GM18499 (cell line): ENCODE data around the gene FLOT2.
"Not testable (repeated sequence)": the region's sequence is repeated elsewhere in the genome, so short reads cannot be mapped to it uniquely, and the experiment has no call there.

Source experiments
- ATAC-seq: cut with Tn5 transposase; IDR thresholded peaks from one replicate; pipeline ENCODE4 v1.9.1; 2021; ENCODE audit warnings: moderate number of reproducible peaks; ENCODE audit not compliant: insufficient read depth, unreplicated experiment

FLOT2 gene, protein sequence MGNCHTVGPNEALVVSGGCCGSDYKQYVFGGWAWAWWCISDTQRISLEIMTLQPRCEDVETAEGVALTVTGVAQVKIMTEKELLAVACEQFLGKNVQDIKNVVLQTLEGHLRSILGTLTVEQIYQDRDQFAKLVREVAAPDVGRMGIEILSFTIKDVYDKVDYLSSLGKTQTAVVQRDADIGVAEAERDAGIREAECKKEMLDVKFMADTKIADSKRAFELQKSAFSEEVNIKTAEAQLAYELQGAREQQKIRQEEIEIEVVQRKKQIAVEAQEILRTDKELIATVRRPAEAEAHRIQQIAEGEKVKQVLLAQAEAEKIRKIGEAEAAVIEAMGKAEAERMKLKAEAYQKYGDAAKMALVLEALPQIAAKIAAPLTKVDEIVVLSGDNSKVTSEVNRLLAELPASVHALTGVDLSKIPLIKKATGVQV

GRCh38 chr17:28896884-28897768 lies at the start of gene FLOT2:
TSS of gene FLOT2 (minus strand) at chr17:28897733. CDS start at chr17:28897574, 159 bp downstream.
- ATAC-seq, result no peak

DNA sequence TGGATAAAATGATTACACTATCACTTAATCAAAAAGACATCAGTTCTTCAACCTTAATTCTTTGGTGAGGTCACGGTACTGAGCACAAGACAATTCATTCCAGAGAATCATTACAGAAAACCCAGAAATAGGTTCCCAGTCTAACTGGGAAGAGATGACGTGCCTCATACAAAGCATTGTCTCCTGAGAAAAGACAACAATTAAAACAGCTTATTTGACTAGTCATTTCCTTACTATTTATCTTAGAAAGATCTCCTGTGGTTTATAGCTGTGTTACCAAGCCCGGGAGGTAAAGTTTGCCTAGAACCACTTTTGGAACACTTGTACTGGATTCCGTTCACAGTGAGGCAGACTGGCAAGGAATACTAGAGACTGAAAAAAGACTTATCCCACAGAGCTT lies 48.7 kb upstream of the FLOT2 start:
- no peak for ATAC-seq

DNA sequence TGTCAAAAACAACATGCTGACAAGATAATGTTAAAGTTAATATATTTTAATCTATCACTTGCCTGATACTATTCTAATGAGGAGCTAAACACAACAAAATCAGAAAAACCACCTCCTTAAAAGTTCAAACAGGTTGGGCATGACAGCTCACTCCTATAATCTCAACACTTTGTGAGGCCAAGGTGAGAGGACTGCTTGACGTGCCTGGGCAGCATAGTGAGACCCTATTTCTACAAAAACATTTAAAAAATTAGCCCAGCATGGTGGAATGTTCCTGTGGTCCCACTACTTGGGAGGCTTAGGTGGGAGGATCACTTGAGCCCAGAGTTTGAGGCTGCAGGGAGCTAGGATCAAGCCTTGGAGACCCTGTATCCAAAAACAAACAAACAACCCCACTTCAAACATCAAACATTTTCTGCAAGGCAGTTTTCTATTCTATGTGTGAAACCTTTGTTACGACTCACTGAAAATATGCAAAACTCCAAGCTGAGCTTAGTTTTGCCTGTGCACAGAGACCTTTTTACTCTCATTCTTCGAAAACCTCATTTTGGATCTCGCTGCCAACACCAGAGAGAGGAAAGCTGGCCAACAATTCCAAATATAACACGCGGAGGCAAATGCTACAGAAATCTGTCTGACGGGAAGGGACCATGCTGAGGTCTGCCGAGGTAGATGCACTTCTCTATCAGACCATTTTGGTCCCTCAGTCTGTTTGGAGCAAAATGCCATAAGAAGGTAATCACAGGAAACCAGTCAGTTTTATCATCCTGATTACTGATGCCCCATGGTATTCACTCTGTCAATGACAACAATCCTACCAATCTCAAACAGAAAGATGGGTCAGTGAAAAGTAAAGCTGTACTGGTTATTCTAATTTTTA lies 47.6 kb upstream of the FLOT2 start:
- ATAC-seq, result no peak

DNA sequence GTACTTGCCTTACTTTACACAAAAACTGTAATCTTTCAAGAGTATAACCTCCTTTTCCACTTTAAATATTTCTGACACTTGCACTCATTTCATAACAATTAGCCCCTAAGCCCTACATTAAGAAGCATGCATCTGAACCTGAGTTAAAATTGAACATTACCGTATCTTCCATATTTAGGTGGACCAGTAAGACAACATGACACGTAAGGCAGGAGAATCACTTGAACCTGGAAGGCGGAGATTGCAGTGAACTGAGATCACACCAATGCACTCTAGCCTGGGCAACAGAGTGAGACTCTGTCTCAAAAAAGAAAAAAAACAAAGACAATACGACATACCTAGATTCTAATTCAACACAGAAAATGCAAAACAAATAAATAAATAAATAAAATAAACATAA lies 46.8 kb upstream of the FLOT2 start:
- ATAC-seq, result no peak

- no peak for ATAC-seq
Measured at GRCh38 chr17:28942925-28943324, 45.4 kb upstream of the FLOT2 start.

DNA sequence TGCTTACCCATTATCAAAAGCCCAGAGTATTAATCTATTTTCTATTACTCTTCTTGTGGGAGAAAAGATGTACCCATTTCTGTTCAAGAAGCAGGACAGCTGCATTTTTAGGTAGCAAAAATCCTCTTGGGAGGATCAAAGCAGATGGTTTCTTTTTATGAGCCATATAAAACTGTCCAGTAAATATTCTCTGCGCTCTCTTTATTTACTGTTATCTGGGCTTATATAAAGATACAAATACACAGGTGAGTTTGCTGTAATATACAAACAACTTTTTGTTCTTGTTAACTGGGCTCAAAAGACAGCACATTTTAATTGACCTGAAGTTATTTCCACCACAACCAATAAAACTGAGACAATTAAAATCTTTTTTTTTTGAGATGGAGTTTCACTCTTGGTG lies 43.7 kb upstream of the FLOT2 start:
- no peak for ATAC-seq

GRCh38 chr17:28940675-28941074 lies 43.1 kb upstream of the FLOT2 start:
- ATAC-seq, result no peak

DNA sequence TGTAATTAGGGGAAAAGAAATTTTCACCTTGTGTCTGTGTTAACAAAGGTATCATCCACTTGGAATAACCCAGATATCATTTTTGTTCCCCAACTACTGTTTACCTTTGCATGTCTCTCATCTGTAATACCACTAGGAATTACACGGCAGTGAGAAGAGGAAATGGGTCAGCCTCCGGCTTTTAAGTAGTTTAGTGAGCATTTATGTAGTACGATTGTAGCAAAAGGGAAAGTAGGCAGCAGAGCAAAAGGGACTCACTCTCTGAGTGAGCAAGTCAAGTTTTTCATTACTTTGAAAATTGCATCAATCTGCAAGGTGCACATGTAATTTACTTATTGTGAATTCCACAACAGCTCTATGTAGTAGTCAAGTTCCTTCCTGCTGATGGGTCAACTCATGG lies 42.6 kb upstream of the FLOT2 start:
- no peak for ATAC-seq

DNA sequence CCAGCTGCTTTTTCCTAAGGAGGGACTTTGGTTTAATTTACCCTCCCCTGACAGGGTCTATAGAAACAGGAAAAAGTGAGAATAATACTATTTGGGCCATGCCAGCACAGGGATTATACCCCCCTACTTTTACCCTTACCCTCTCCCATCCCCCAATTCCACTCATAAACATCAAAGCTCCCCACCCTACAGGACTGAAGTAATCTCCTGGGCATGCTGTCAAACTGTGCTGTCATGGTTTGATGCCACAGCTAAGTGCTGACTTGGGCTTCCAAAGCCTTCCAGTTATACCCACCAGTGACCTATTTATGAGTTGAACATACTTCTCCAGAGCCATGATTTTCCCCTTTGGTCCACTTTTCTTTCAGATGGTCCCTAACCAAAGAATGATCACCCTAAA lies 41.0 kb upstream of the FLOT2 start:
- no peak for ATAC-seq

- no peak for ATAC-seq
Measured at GRCh38 chr17:28937044-28937729, 39.7 kb upstream of the FLOT2 start.

- ATAC-seq, result no peak
Measured at GRCh38 chr17:28935744-28936460, 38.4 kb upstream of the FLOT2 start.

- not testable (repeated sequence) for ATAC-seq
Measured at GRCh38 chr17:28934508-28934907, 37.0 kb upstream of the FLOT2 start.

DNA sequence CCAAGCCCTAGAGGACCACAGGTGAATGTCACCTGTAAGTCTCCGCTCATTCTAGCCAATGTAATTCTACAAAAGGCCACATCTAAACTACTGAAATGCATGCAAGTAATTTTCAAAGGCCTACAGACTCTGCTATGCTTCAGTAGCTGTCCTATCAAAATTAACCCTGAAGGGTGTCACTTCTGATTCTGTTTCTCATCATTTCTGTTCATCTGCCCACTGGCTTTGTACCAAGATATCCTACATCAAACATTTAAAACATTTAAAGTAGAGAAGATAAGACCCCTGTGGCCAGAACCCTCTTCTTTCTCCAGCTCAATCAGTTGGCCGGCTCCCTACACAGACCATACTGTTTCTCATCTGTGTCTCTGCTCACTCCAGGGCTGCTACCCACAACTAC lies 32.3 kb upstream of the FLOT2 start:
- ATAC-seq, result no peak

- ATAC-seq, result no peak
Measured at GRCh38 chr17:28928061-28928460, 30.5 kb upstream of the FLOT2 start.

GRCh38 chr17:28926786-28927185 lies 29.3 kb upstream of the FLOT2 start:
- no peak for ATAC-seq

DNA sequence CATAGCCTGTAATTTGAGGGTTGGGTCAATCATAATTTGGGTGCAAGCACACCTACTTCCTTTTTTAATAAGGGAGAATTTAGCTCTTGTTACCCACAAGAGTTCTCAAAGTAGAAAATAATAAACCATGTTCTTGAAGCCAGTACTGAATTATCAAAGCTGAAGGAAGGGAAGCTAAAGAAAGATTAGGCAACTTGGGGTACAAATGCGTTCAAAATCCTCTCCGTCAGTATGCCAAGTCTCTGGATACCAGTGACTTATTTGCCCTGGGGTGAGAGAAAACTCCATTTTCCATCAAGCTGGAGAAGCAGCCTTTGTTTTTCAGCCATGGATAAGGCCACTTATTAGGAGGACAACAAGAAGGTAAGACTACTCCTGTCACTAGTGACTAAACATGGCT lies 28.8 kb upstream of the FLOT2 start:
- ATAC-seq, result no peak

- no peak for ATAC-seq
Measured at GRCh38 chr17:28925912-28926365, 28.4 kb upstream of the FLOT2 start.

- ATAC-seq, result no peak
Measured at GRCh38 chr17:28920201-28920600, 22.7 kb upstream of the FLOT2 start.

- ATAC-seq, result no peak
Measured at GRCh38 chr17:28918295-28918694, 20.8 kb upstream of the FLOT2 start.
